Caco-2 (cell line): ENCODE measurements around the gene CD81. TPM values are rescaled to one million over a fixed set of nuclear protein-coding genes. Genes with fewer than 3 reads are reported as not detected.

Experiments
- BruUV-seq: library from RNA; stranded (reverse); fragments of 400-500 nt; replicated peaks from 2 replicates; lab custom pipeline; 2021; lab: Mats Ljungman, UMichigan
- CTCF ChIA-PET: fragments of 300-600 bp; sonication (Branson Sonifier 250); formaldehyde crosslinking; loops from one replicate; lab custom pipeline; 2022; ENCODE audit warnings: antibody characterized with exemption; lab: Charles Lee
- POLR2A ChIA-PET: fragments of 300-600 bp; sonication (Branson Sonifier 250); formaldehyde crosslinking; loops from one replicate; lab custom pipeline; 2022; ENCODE audit warnings: antibody characterized with exemption; lab: Charles Lee
- DNase-seq, 2 experiments: peaks; one replicate each; pipeline versions ENCODE4 v3.0.0 to v3.0.0-alpha.2; 2020 to 2022
- H3K27me3 ChIP-seq: replicated peaks from 2 replicates; pipeline ENCODE4 v1.6.0; 2011; ENCODE audit warnings: low read length; ENCODE audit not compliant: control insufficient read depth, insufficient read depth
- H3K36me3 ChIP-seq: 2 replicates; pipeline ENCODE4 v1.5.1; 2011; ENCODE audit warnings: low read length; ENCODE audit not compliant: control insufficient read depth, insufficient read depth
- H3K4me1 ChIP-seq: fragments of 250-450 bp; sonication (Bioruptor Pico); 2 replicates; pipeline ENCODE4 v1.5.1; 2020; ENCODE audit warnings: mild to moderate bottlenecking
- H3K4me3 ChIP-seq: 2 replicates; pipeline ENCODE4 v1.5.1; 2011; ENCODE audit warnings: low read depth, mild to moderate bottlenecking, control low read depth, low read length
- H3K9me3 ChIP-seq: fragments of 250-450 bp; sonication (Bioruptor Pico); 2 replicates; pipeline ENCODE4 v1.5.1; 2020; ENCODE audit warnings: mild to moderate bottlenecking, moderate library complexity
- H3K27ac Mint-ChIP-seq: one replicate; pipeline ENCODE4 v1.8.0; 2022; ENCODE audit warnings: mixed read lengths; ENCODE audit not compliant: unreplicated experiment
- H3K27me3 Mint-ChIP-seq: one replicate; pipeline ENCODE4 v1.8.0; 2022; ENCODE audit warnings: mixed read lengths; ENCODE audit not compliant: insufficient read depth, unreplicated experiment
- H3K36me3 Mint-ChIP-seq: one replicate; pipeline ENCODE4 v1.8.0; 2022; ENCODE audit warnings: mild to moderate bottlenecking, mixed read lengths; ENCODE audit not compliant: insufficient read depth, unreplicated experiment
- H3K4me1 Mint-ChIP-seq: one replicate; pipeline ENCODE4 v1.8.0; 2022; ENCODE audit warnings: low read depth, mixed read lengths; ENCODE audit not compliant: unreplicated experiment
- H3K4me3 Mint-ChIP-seq: one replicate; pipeline ENCODE4 v1.8.0; 2022; ENCODE audit warnings: mild to moderate bottlenecking, moderate library complexity, mixed read lengths; ENCODE audit not compliant: unreplicated experiment
- H3K9me3 Mint-ChIP-seq: one replicate; pipeline ENCODE4 v1.8.0; 2022; ENCODE audit warnings: mixed read lengths; ENCODE audit not compliant: unreplicated experiment
- CTCF ChIP-seq, 2 experiments: fragments of 200-600 bp in 1 of 2; IDR thresholded peaks; 1 replicate in 1 of 2; 2 replicates in 1 of 2; pipeline versions ENCODE4 v1.5.1 to v1.8.0; 2011 to 2022; ENCODE audit warnings: antibody characterized with exemption in 1 of 2, control low read depth in 1 of 2, inconsistent platforms in 1 of 2, low read depth in 1 of 2, low read length in 1 of 2, mild to moderate bottlenecking in 1 of 2, moderate library complexity in 1 of 2; ENCODE audit not compliant: insufficient read depth in 1 of 2, severe bottlenecking in 1 of 2, unreplicated experiment in 1 of 2
- intact Hi-C: fragments of 100-400 bp; cut with micrococcal nuclease; formaldehyde crosslinking; loops from one replicate; pipeline ENCODE4 v1.10.0; 2022; ENCODE audit not compliant: unreplicated experiment
- total RNA-seq: library from RNA; stranded (reverse); gene quantifications from 2 replicates; pipeline ENCODE4 v1.2.3, GENCODE V29; 2022

Gene CD81
- total RNA-seq, 1 experiment from 2014 or later: 412 TPM

GRCh38 chr11:2401436-2401984 is 24.4 kb downstream of the CD81 start:
- Histone ChIP-seq H3K4me1 (peaks cover 14% of the 10 kb centered on the region), H3K36me3 (no peaks in the 10 kb centered on the region), H3K9me3 (no peaks in the 10 kb centered on the region), H3K4me3 (peak overlapping the region; percentile 100), H3K27me3 (no peaks in the 10 kb centered on the region)
- intact Hi-C loops: loop anchor here (5.0 kb wide), 1 partner anchor 199 kb away; no protein-coding TSS in a partner anchor
- no peak for TF ChIP-seq CTCF (IDR thresholded peaks at IDR 0.05; ENCODE audit: insufficient read depth in 1 of 2, low read depth in 1 of 2, low read length in 1 of 2, severe bottlenecking in 1 of 2, unreplicated experiment in 1 of 2)
- DNase-seq: no peak
- no peaks in the 10 kb centered on the region for H3K27me3 Mint-ChIP-seq
- peaks cover 66% of the 10 kb centered on the region for H3K36me3 Mint-ChIP-seq
- no peaks in the 10 kb centered on the region for H3K4me1 Mint-ChIP-seq
- CTCF ChIA-PET: interaction anchor here (0.8 to 2.2 kb wide), 4 partner anchors 18 to 97 kb away, joined by 3 to 18 read pairs (median 10); no protein-coding TSS in a partner anchor
- H3K9me3 Mint-ChIP-seq: no peaks in the 10 kb centered on the region
- no TSS peak for BruUV-seq
- peak overlapping the region; percentile 92 for H3K27ac Mint-ChIP-seq
- POLR2A ChIA-PET: no interaction called here
- peak overlapping the region; percentile 89 for H3K4me3 Mint-ChIP-seq

- Histone ChIP-seq H3K36me3 (no peaks in the 10 kb centered on the region), H3K27me3 (no peaks in the 10 kb centered on the region), H3K9me3 (no peaks in the 10 kb centered on the region), H3K4me3 (no peak overlapping the region; the same call in 1 of the 2 replicates), H3K4me1 (peaks cover 14% of the 10 kb centered on the region)
- Mint-ChIP-seq H3K27me3 (no peaks in the 10 kb centered on the region), H3K4me3 (peak overlapping the region; percentile 89), H3K36me3 (peaks cover 60% of the 10 kb centered on the region), H3K9me3 (no peaks in the 10 kb centered on the region), H3K4me1 (no peaks in the 10 kb centered on the region), H3K27ac (no peak overlapping the region)
- TF ChIP-seq CTCF (IDR thresholded peaks at IDR 0.05; ENCODE audit: insufficient read depth in 1 of 2, low read depth in 1 of 2, low read length in 1 of 2, severe bottlenecking in 1 of 2, unreplicated experiment in 1 of 2): no peak
- POLR2A ChIA-PET: no interaction called here
- CTCF ChIA-PET: interaction anchor here (0.8 kb wide), 1 partner anchor 97 kb away, joined by 3 read pairs; no protein-coding TSS in a partner anchor
- BruUV-seq: no TSS peak
- DNase-seq: no peak
- intact Hi-C loops: loop anchor here (5.0 kb wide), 1 partner anchor 200 kb away; no protein-coding TSS in a partner anchor
Measured at GRCh38 chr11:2402106-2402505, 25.0 kb downstream of the CD81 start.

- H3K4me1 Mint-ChIP-seq: no peaks in the 10 kb centered on the region
- Histone ChIP-seq H3K9me3 (no peaks in the 10 kb centered on the region), H3K4me3 (no peak overlapping the region), H3K27me3 (no peaks in the 10 kb centered on the region), H3K4me1 (peaks cover 14% of the 10 kb centered on the region), H3K36me3 (no peaks in the 10 kb centered on the region)
- peaks cover 53% of the 10 kb centered on the region for H3K36me3 Mint-ChIP-seq
- BruUV-seq: no TSS peak
- no peak for TF ChIP-seq CTCF (IDR thresholded peaks at IDR 0.05; ENCODE audit: insufficient read depth in 1 of 2, low read depth in 1 of 2, low read length in 1 of 2, severe bottlenecking in 1 of 2, unreplicated experiment in 1 of 2)
- POLR2A ChIA-PET: no interaction called here
- no peak for DNase-seq
- CTCF ChIA-PET: interaction anchor here (0.9 kb wide), 1 partner anchor 16 kb away, joined by 3 read pairs; no protein-coding TSS in a partner anchor
- intact Hi-C loops: loop anchor here (5.0 kb wide), 1 partner anchor 201 kb away; no protein-coding TSS in a partner anchor
- peak overlapping the region; percentile 29 for H3K4me3 Mint-ChIP-seq
- no peaks in the 10 kb centered on the region for H3K27me3 Mint-ChIP-seq
- H3K9me3 Mint-ChIP-seq: no peaks in the 10 kb centered on the region
- H3K27ac Mint-ChIP-seq: no peak overlapping the region
Measured at GRCh38 chr11:2402890-2403645, 26.0 kb downstream of the CD81 start.
